Astrocyte (in vitro differentiated cells and primary cell): ENCODE measurements around the gene CRYGN. TPM values are rescaled to one million over a fixed set of nuclear protein-coding genes. Genes with fewer than 3 reads are reported as not detected.

Experiments
- DNase-seq: peaks from one replicate; pipeline ENCODE4 v3.0.0-alpha.2; 2010; ENCODE audit warnings: low read depth
- FAIRE-seq: peaks from 2 replicates; lab custom pipeline; 2011; peaks lifted over from hg19 to GRCh38; lab: Jason Lieb, UNC
- H2AFZ ChIP-seq: 2 replicates; pipeline ENCODE4 v1.6.0; 2012; ENCODE audit warnings: low read depth, low read length, inconsistent platforms
- H3K27ac ChIP-seq: 2 replicates; pipeline ENCODE4 v1.5.1; 2011; ENCODE audit warnings: low read depth, low read length, inconsistent platforms
- H3K27me3 ChIP-seq: 2 replicates; pipeline ENCODE4 v1.6.0; 2011; ENCODE audit warnings: low read length, inconsistent platforms; ENCODE audit not compliant: insufficient read depth
- H3K36me3 ChIP-seq: 2 replicates; pipeline ENCODE4 v1.5.1; 2011; ENCODE audit warnings: low read length, inconsistent platforms; ENCODE audit not compliant: insufficient read depth
- H3K4me1 ChIP-seq: 2 replicates; pipeline ENCODE4 v1.5.1; 2011; ENCODE audit warnings: low read length, inconsistent platforms; ENCODE audit not compliant: insufficient read depth
- H3K4me2 ChIP-seq: 2 replicates; pipeline ENCODE4 v1.6.0; 2012; ENCODE audit warnings: low read length, inconsistent platforms
- H3K4me3 ChIP-seq: 2 replicates; pipeline ENCODE4 v1.5.1; 2011; ENCODE audit warnings: low read depth, mild to moderate bottlenecking, low read length, inconsistent platforms; ENCODE audit not compliant: insufficient read depth
- H3K79me2 ChIP-seq: 2 replicates; pipeline ENCODE4 v1.6.0; 2012; ENCODE audit warnings: mild to moderate bottlenecking, low read length, inconsistent platforms; ENCODE audit not compliant: insufficient read depth
- H3K9ac ChIP-seq: 2 replicates; pipeline ENCODE4 v1.6.0; 2012; ENCODE audit warnings: mild to moderate bottlenecking, low read length, inconsistent platforms
- H3K9me3 ChIP-seq: 2 replicates; pipeline ENCODE4 v1.5.1; 2012; ENCODE audit warnings: low read depth, mild to moderate bottlenecking, low read length, inconsistent platforms; ENCODE audit not compliant: insufficient read depth
- H4K20me1 ChIP-seq: 2 replicates; pipeline ENCODE4 v1.6.0; 2012; ENCODE audit warnings: low read length, inconsistent platforms; ENCODE audit not compliant: insufficient read depth
- H3K27ac Mint-ChIP-seq: one replicate; pipeline ENCODE4 v1.8.0; 2021; ENCODE audit warnings: mild to moderate bottlenecking, mixed read lengths; ENCODE audit not compliant: unreplicated experiment
- H3K27me3 Mint-ChIP-seq: one replicate; pipeline ENCODE4 v1.8.0; 2021; ENCODE audit warnings: low read depth, mixed read lengths; ENCODE audit not compliant: unreplicated experiment
- H3K36me3 Mint-ChIP-seq: one replicate; pipeline ENCODE4 v1.8.0; 2021; ENCODE audit warnings: low read depth, mixed read lengths; ENCODE audit not compliant: unreplicated experiment
- H3K4me1 Mint-ChIP-seq: one replicate; pipeline ENCODE4 v1.8.0; 2021; ENCODE audit warnings: low read depth, mixed read lengths; ENCODE audit not compliant: unreplicated experiment
- H3K4me3 Mint-ChIP-seq: one replicate; pipeline ENCODE4 v1.8.0; 2021; ENCODE audit warnings: mild to moderate bottlenecking, moderate library complexity, mixed read lengths; ENCODE audit not compliant: unreplicated experiment
- H3K9me3 Mint-ChIP-seq: one replicate; pipeline ENCODE4 v1.8.0; 2021; ENCODE audit warnings: mild to moderate bottlenecking, mixed read lengths; ENCODE audit not compliant: unreplicated experiment
- CTCF ChIP-seq: IDR thresholded peaks from 2 replicates; pipeline ENCODE4 v1.5.1; 2011; ENCODE audit warnings: low read depth, mild to moderate bottlenecking, inconsistent platforms, low read length, moderate library complexity; ENCODE audit not compliant: insufficient read depth
- EZH2 ChIP-seq: IDR thresholded peaks from 2 replicates; pipeline ENCODE4 v1.6.1; 2012; ENCODE audit warnings: mild to moderate bottlenecking, low read length, inconsistent platforms; ENCODE audit not compliant: insufficient read depth
- total RNA-seq: library from RNA; stranded (reverse); gene quantifications from 2 replicates; pipeline ENCODE4 v1.2.1, GENCODE V29; 2021

The CRYGN gene
- total RNA-seq, 1 donor from 2014 or later: not detected

- Histone ChIP-seq H3K27ac (no peak overlapping the region), H3K4me2 (no peak overlapping the region), H3K4me1 (peaks cover 3% of the 10 kb centered on the region), H4K20me1 (no peaks in the 10 kb centered on the region), H3K79me2 (no peaks in the 10 kb centered on the region), H3K9me3 (no peaks in the 10 kb centered on the region), H3K27me3 (no peaks in the 10 kb centered on the region), H3K9ac (no peak overlapping the region), H3K4me3 (no peak overlapping the region), H3K36me3 (no peaks in the 10 kb centered on the region), H2AFZ (no peak overlapping the region)
- Mint-ChIP-seq H3K4me1 (peaks cover 6% of the 10 kb centered on the region), H3K4me3 (no peak overlapping the region), H3K27ac (no peak overlapping the region), H3K27me3 (peaks cover 30% of the 10 kb centered on the region), H3K36me3 (no peaks in the 10 kb centered on the region), H3K9me3 (no peaks in the 10 kb centered on the region)
- DNase-seq (no peak), FAIRE-seq (no peak)
- TF ChIP-seq EZH2 (no peak), CTCF (no peak)
Observed at GRCh38 chr7:151446412-151446811, 6.5 kb upstream of the CRYGN start.

GRCh38 chr7:151444632-151445031 is 4.7 kb upstream of the CRYGN start:
- Histone ChIP-seq H2AFZ (no peak overlapping the region), H3K4me2 (no peak overlapping the region), H3K36me3 (no peaks in the 10 kb centered on the region), H3K9me3 (no peaks in the 10 kb centered on the region), H3K79me2 (no peaks in the 10 kb centered on the region), H3K4me3 (no peak overlapping the region), H3K4me1 (peaks cover 12% of the 10 kb centered on the region), H3K27me3 (peaks cover under 1% of the 10 kb centered on the region), H3K9ac (no peak overlapping the region), H4K20me1 (no peaks in the 10 kb centered on the region), H3K27ac (no peak overlapping the region)
- FAIRE-seq (no peak), DNase-seq (no peak)
- H3K4me3 Mint-ChIP-seq: no peak overlapping the region
- no peaks in the 10 kb centered on the region for H3K36me3 Mint-ChIP-seq
- no peaks in the 10 kb centered on the region for H3K9me3 Mint-ChIP-seq
- H3K27ac Mint-ChIP-seq: no peak overlapping the region
- TF ChIP-seq EZH2: no peak
- TF ChIP-seq CTCF: no peak
- peaks cover 15% of the 10 kb centered on the region for H3K4me1 Mint-ChIP-seq
- peaks cover 27% of the 10 kb centered on the region for H3K27me3 Mint-ChIP-seq

GRCh38 chr7:151442776-151443496 is 3.0 kb upstream of the CRYGN start:
- Histone ChIP-seq H3K79me2 (no peaks in the 10 kb centered on the region), H3K36me3 (no peaks in the 10 kb centered on the region), H3K4me1 (peaks cover 11% of the 10 kb centered on the region), H3K9me3 (no peaks in the 10 kb centered on the region), H4K20me1 (no peaks in the 10 kb centered on the region), H3K4me2 (no peak overlapping the region), H2AFZ (no peak overlapping the region), H3K27me3 (peaks cover 7% of the 10 kb centered on the region), H3K4me3 (no peak overlapping the region), H3K27ac (no peak overlapping the region), H3K9ac (no peak overlapping the region)
- H3K27me3 Mint-ChIP-seq: peaks cover 39% of the 10 kb centered on the region
- H3K9me3 Mint-ChIP-seq: peaks cover 3% of the 10 kb centered on the region
- peaks cover 15% of the 10 kb centered on the region for H3K4me1 Mint-ChIP-seq
- no peak overlapping the region for H3K4me3 Mint-ChIP-seq
- H3K36me3 Mint-ChIP-seq: no peaks in the 10 kb centered on the region
- no peak for DNase-seq
- no peak for TF ChIP-seq CTCF
- no peak for TF ChIP-seq EZH2
- FAIRE-seq: no peak
- H3K27ac Mint-ChIP-seq: no peak overlapping the region
